GM12878 (cell line): ENCODE data around the gene CARD19. TPM values are rescaled to one million over a fixed set of nuclear protein-coding genes. Genes with fewer than 3 reads are reported as not detected.

Experiments
- BCL3 ChIP-seq: IDR thresholded peaks from 2 replicates; pipeline ENCODE4 v1.6.1; 2011; ENCODE audit warnings: borderline replicate concordance, low read depth, mild to moderate bottlenecking, moderate library complexity, low read length; ENCODE audit not compliant: insufficient read depth, poor library complexity, severe bottlenecking
- CBX3 ChIP-seq: fragments of 200-600 bp; sonication (generic); IDR thresholded peaks from 2 replicates; pipeline ENCODE4 v1.6.1; 2016; ENCODE audit warnings: low read depth, borderline replicate concordance
- EGR1 ChIP-seq, 2 experiments: IDR thresholded peaks; 1 replicate in 1 of 2; 2 replicates in 1 of 2; pipeline ENCODE4 v1.6.1; 2011 to 2012; ENCODE audit warnings: low read depth in 2 of 2, low read length in 2 of 2, borderline replicate concordance in 1 of 2, mild to moderate bottlenecking in 1 of 2, moderate library complexity in 1 of 2
- ETV6 ChIP-seq, 2 experiments: fragments of 450-650 bp in 1 of 2; IDR thresholded peaks in 1 of 2; conservative IDR thresholded peaks in 1 of 2; 2 replicates each; pipeline ENCODE4 v1.6.1; 2014; ENCODE audit warnings: antibody characterized with exemption in 1 of 2, borderline replicate concordance in 1 of 2, low read depth in 1 of 2, mild to moderate bottlenecking in 1 of 2, moderate library complexity in 1 of 2
- HCFC1 ChIP-seq: fragments of 150-350 bp; IDR thresholded peaks from 2 replicates; pipeline ENCODE4 v1.6.1; 2014; ENCODE audit warnings: low read length
- MLLT1 ChIP-seq: fragments of 450-650 bp; IDR thresholded peaks from 2 replicates; pipeline ENCODE4 v1.6.1; 2016; ENCODE audit warnings: mild to moderate bottlenecking
- MTA3 ChIP-seq: IDR thresholded peaks from 2 replicates; pipeline ENCODE4 v1.6.1; 2012; ENCODE audit warnings: low read length, inconsistent platforms, borderline replicate concordance
- NR2C2 ChIP-seq: IDR thresholded peaks from 2 replicates; pipeline ENCODE4 v1.6.1; 2011; ENCODE audit warnings: borderline replicate concordance, low read depth; ENCODE audit not compliant: control insufficient read depth, insufficient read length
- PAX8 ChIP-seq: fragments of 450-650 bp; IDR thresholded peaks from 2 replicates; pipeline ENCODE4 v1.6.1; 2017; ENCODE audit warnings: mild to moderate bottlenecking, moderate library complexity
- RELB ChIP-seq: fragments of 450-650 bp; IDR thresholded peaks from 2 replicates; pipeline ENCODE4 v1.6.1; 2017; ENCODE audit warnings: low read depth, mild to moderate bottlenecking, moderate library complexity
- REST ChIP-seq: IDR thresholded peaks from 2 replicates; pipeline ENCODE4 v1.6.1; 2012; ENCODE audit warnings: mild to moderate bottlenecking, low read depth, low read length
- TCF3 ChIP-seq: IDR thresholded peaks from 2 replicates; pipeline ENCODE4 v1.6.1; 2012; ENCODE audit warnings: low read depth, mild to moderate bottlenecking, low read length, borderline replicate concordance; ENCODE audit not compliant: insufficient read depth
- USF2 ChIP-seq: IDR thresholded peaks from 2 replicates; pipeline ENCODE4 v1.6.1; 2011; ENCODE audit warnings: low read depth, low read length, improper control_type of control experiment, borderline replicate concordance
- ZNF384 ChIP-seq: IDR thresholded peaks from 2 replicates; pipeline ENCODE4 v1.6.1; 2012; ENCODE audit warnings: low read depth, mild to moderate bottlenecking, low read length, improper control_type of control experiment, borderline replicate concordance
- polyA plus RNA-seq, 11 experiments: library from polyadenylated mRNA; depleted of rRNA in 4 of 11; unstranded in 6 of 11; stranded (reverse) in 5 of 11; fragments of >200 nt; fragmentation: Nextera tagmentation in 4 of 11; fragmentation: Illumina TruSeq in 1 of 11; extraction: Ambion mirVana in 4 of 11; extraction: Trizol in 1 of 11; gene quantifications; 1 replicate in 1 of 11; 2 replicates in 10 of 11; pipeline versions ENCODE4 v1.2.1 to v1.2.3, GENCODE V29; 2011 to 2016; ENCODE audit warnings: inconsistent platforms in 2 of 11, missing spikeins in 2 of 11, low read depth in 1 of 11
- total RNA-seq, 4 experiments: library from RNA; depleted of rRNA in 3 of 4; stranded (reverse); fragments of >200 nt in 3 of 4; fragmentation: Illumina TruSeq in 1 of 4; extraction: Trizol in 1 of 4; gene quantifications; 2 replicates each; pipeline versions ENCODE4 v1.2.1 to v1.2.3, GENCODE V29; 2013 to 2021
- TF ChIP-seq, protein P1 (sequence below): fragments of 450-650 bp; IDR thresholded peaks from 2 replicates; pipeline ENCODE4 v1.6.1; 2018; ENCODE audit warnings: mild to moderate bottlenecking, low read depth, moderate library complexity; ENCODE audit not compliant: partially characterized antibody

Gene CARD19
- total and polyA plus RNA-seq, 10 of the 15 experiments (the other 5 are each of a cell fraction or from before 2014, with no cell fraction given), result 0.61 to 41.6 (median 19.9) TPM

DNA sequence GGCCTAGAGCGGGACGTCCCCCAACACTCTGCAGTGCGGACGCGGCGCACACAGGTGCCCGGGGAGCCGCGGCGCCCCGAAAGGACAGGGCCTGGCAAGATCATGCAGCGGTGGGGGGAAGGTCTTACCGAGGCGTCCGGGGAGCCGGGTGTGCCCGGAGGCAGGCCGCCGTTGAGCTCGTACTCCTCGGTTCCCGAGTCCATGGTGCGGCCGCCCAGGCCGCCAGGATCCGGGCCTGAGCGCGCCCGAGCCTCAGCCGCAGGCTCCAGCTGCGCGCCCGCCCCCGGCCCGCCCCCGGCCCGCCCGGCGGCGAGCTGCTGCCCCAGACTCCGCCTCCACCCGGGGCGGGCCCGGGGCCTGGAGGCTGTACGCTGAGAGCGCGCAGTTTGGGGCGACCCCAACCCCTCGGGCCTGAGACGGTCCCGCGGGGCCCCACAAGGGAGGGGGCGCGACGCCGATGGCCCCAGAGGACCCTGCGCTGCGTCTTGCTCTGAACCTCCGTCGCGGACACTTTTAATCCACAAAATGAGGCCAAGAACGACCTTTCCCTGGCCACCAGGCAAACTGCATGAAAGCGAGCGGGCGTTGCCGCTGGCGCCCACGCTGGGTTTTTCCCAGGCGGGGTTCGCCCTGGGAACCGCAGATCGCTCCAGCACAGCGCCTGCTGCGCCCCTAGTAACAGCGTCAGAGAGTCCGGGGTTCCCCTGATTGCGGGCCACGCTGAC lies 38.2 kb downstream of the CARD19 start, which contains the start of gene NINJ1 (continued):
- TF ChIP-seq BCL3 (peak; percentile 69), HCFC1 (no peak), TCF3 (0 out of 2 replicates have a peak, but pooled peaks have one; percentile 7), RELB (peak; percentile 98), ETV6 (conservative IDR thresholded peaks at IDR 0.05 in 1 of 2, IDR thresholded peaks at IDR 0.05 in 1 of 2; ENCODE audit: borderline replicate concordance in 1 of 2, low read depth in 1 of 2) (no peak), CBX3 (no peak), EGR1 (IDR thresholded peaks at IDR 0.05; ENCODE audit: borderline replicate concordance in 1 of 2, low read depth in 2 of 2, low read length in 2 of 2) (peak in 1 of 2 experiments; percentile 93; a peak in 2 of 3 replicates), USF2 (no peak), PAX8 (no peak), ZNF384 (no peak), REST (no peak), NR2C2 (no peak), MTA3 (no peak), MLLT1 (0 out of 2 replicates have a peak, but pooled peaks have one; percentile 63)
- TF ChIP-seq, protein P1, sequence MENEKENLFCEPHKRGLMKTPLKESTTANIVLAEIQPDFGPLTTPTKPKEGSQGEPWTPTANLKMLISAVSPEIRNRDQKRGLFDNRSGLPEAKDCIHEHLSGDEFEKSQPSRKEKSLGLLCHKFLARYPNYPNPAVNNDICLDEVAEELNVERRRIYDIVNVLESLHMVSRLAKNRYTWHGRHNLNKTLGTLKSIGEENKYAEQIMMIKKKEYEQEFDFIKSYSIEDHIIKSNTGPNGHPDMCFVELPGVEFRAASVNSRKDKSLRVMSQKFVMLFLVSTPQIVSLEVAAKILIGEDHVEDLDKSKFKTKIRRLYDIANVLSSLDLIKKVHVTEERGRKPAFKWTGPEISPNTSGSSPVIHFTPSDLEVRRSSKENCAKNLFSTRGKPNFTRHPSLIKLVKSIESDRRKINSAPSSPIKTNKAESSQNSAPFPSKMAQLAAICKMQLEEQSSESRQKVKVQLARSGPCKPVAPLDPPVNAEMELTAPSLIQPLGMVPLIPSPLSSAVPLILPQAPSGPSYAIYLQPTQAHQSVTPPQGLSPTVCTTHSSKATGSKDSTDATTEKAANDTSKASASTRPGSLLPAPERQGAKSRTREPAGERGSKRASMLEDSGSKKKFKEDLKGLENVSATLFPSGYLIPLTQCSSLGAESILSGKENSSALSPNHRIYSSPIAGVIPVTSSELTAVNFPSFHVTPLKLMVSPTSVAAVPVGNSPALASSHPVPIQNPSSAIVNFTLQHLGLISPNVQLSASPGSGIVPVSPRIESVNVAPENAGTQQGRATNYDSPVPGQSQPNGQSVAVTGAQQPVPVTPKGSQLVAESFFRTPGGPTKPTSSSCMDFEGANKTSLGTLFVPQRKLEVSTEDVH, result no peak
